Measurements from ENCODE around the gene PPP2R1B. TPM values are rescaled to one million over a fixed set of nuclear protein-coding genes. Genes with fewer than 3 reads are reported as not detected.
A peak's percentile ranks its signal among the peaks of the same experiment; 100 is the strongest.
"Not testable (repeated sequence)": the region's sequence is repeated elsewhere in the genome, so short reads cannot be mapped to it uniquely, and the experiment has no call there.

Gene PPP2R1B
- total RNA-seq, 2 donors from 2014 or later = 45.9 to 57.0 TPM

GRCh38 chr11:111777094-111778046, 11.2 kb upstream of the PPP2R1B start:
- Histone ChIP-seq H3K27me3 (no peaks in the 10 kb centered on the region), H3K9ac (ENCODE audit: low read depth in 2 of 2, low read length in 2 of 2) (no peak overlapping the region), H3K9me3 (no peaks in the 10 kb centered on the region), H3K4me3 (no peak overlapping the region), H3K4me1 (no peaks in the 10 kb centered on the region), H3K36me3 (no peaks in the 10 kb centered on the region), H3K27ac (no peak overlapping the region)
- intact Hi-C loops (cut with DNase I) = loop anchor here (1.0 to 5.0 kb wide), 2 partner anchors 65 to 175 kb away; partner anchors contain the start of gene SIK2
- peak; percentile 65 for TF ChIP-seq CTCF (IDR thresholded peaks at IDR 0.05)
- DNase-seq = peak; percentile 33

GRCh38 chr11:111776398-111777093, 10.4 kb upstream of the PPP2R1B start:
- Histone ChIP-seq H3K4me1 (no peaks in the 10 kb centered on the region), H3K4me3 (no peak overlapping the region), H3K9ac (ENCODE audit: low read depth in 2 of 2, low read length in 2 of 2) (no peak overlapping the region), H3K9me3 (no peaks in the 10 kb centered on the region), H3K36me3 (no peaks in the 10 kb centered on the region), H3K27ac (no peak overlapping the region), H3K27me3 (no peaks in the 10 kb centered on the region)
- no peak for DNase-seq
- no peak for TF ChIP-seq CTCF (IDR thresholded peaks at IDR 0.05)
- intact Hi-C loops (cut with DNase I) = loop anchor here (1.0 to 5.0 kb wide), 2 partner anchors 66 to 174 kb away; partner anchors contain the start of gene SIK2

- Histone ChIP-seq H3K9me3 (no peaks in the 10 kb centered on the region), H3K4me1 (no peaks in the 10 kb centered on the region), H3K27ac (no peak overlapping the region), H3K36me3 (no peaks in the 10 kb centered on the region), H3K4me3 (no peak overlapping the region), H3K27me3 (no peaks in the 10 kb centered on the region), H3K9ac (ENCODE audit: low read depth in 2 of 2, low read length in 2 of 2) (no peak overlapping the region)
- DNase-seq = no peak
- intact Hi-C loops (cut with DNase I) = loop anchor here (5.0 kb wide), 1 partner anchor 67 kb away; no protein-coding TSS in a partner anchor
- TF ChIP-seq CTCF (IDR thresholded peaks at IDR 0.05) = no peak
Measured at GRCh38 chr11:111774955-111775710, 8.9 kb upstream of the PPP2R1B start.

- no peak for DNase-seq
- Histone ChIP-seq H3K27ac (no peak overlapping the region), H3K27me3 (no peaks in the 10 kb centered on the region), H3K9me3 (no peaks in the 10 kb centered on the region), H3K36me3 (no peaks in the 10 kb centered on the region), H3K4me3 (no peak overlapping the region), H3K4me1 (no peaks in the 10 kb centered on the region), H3K9ac (ENCODE audit: low read depth in 2 of 2, low read length in 2 of 2) (no peak overlapping the region)
- TF ChIP-seq CTCF (IDR thresholded peaks at IDR 0.05) = no peak
- intact Hi-C loops (cut with DNase I) = no loop called here
Measured at GRCh38 chr11:111772535-111772934, 6.3 kb upstream of the PPP2R1B start.

GRCh38 chr11:111771205-111771604, 5.0 kb upstream of the PPP2R1B start:
- H3K9ac ChIP-seq (ENCODE audit: low read depth in 2 of 2, low read length in 2 of 2); H3K4me3 ChIP-seq; H3K27ac ChIP-seq; H3K27me3 ChIP-seq; H3K9me3 ChIP-seq; intact Hi-C loops (cut with DNase I); DNase-seq; H3K36me3 ChIP-seq; H3K4me1 ChIP-seq: not testable (repeated sequence)

All from colonic mucosa (tissue), 4 donors.